DMS 273 (cell line): ENCODE measurements around the gene DIS3L.
"Not testable (repeated sequence)": the region's sequence is repeated elsewhere in the genome, so short reads cannot be mapped to it uniquely, and the experiment has no call there.

ENCODE experiments used
- DNase-seq: peaks from one replicate; lab custom pipeline; 2025; ENCODE audit not compliant: unreplicated experiment; lab: John Stamatoyannopoulos, UW

DIS3L gene

DNA sequence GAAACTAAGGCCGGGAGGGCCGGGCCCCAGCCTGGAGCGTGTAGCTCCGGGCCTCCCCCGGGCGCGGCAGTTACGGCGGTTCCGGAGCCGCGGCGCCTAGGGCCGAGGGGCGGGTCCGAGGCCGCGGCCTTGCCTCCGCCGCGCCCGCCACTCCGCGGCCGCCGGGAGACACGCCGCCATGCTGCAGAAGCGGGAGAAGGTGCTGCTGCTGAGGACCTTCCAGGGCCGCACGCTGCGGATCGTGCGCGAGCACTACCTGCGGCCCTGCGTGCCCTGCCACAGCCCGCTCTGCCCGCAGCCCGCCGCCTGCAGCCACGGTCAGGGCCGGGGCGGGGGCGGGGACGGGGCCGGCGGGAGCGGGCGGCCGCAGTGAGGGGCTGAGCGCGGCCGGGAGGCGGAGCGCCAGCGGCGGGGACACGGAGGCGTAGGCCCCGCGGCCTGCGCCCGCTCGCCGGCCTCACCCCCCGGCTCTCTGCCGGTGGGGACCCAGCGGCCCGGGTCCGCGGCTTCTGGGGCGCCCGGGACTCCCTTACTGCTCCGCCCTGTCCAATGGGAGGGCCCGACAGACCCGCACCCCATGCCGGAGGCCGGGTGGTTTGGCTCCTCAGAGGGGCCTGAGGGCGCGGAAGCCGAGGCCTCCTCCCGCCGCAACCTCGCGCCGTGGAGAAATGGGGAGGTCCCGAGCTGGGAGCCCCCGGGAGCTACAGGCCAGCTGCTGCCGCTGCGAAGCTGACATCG lies at the start of gene DIS3L:
TSS of gene DIS3L (plus strand) at position 150 of the 738 bp plus-strand sequence. CDS start at position 179, 29 bp downstream.
- DNase-seq: peak; percentile 89

DNA sequence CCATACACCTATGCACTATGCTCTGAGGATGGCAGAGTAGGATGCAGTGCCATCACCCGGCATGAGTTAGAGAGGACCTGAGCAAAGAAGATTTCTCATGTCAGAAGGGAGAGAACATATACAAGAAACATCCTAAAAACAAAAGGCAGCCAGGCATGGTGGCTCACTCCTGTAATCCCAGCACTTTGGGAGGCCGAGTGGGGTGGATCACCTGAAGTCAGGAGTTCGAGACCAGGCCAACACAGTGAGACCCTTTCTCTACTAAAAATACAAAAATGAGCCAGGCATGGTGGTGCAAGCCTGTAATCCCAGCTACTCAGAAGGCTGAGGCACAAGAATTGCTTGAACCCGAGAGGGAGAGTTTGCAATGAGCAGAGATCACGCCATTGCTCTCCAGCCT lies 47.5 kb upstream of the DIS3L start:
- not testable (repeated sequence) for DNase-seq

GRCh38 chr15:66246937-66247336 lies 46.4 kb upstream of the DIS3L start:
- DNase-seq: no peak

- DNase-seq: no peak
Observed at GRCh38 chr15:66249605-66250174, 43.7 kb upstream of the DIS3L start.

GRCh38 chr15:66251065-66251789 lies 42.1 kb upstream of the DIS3L start:
- no peak for DNase-seq

DNA sequence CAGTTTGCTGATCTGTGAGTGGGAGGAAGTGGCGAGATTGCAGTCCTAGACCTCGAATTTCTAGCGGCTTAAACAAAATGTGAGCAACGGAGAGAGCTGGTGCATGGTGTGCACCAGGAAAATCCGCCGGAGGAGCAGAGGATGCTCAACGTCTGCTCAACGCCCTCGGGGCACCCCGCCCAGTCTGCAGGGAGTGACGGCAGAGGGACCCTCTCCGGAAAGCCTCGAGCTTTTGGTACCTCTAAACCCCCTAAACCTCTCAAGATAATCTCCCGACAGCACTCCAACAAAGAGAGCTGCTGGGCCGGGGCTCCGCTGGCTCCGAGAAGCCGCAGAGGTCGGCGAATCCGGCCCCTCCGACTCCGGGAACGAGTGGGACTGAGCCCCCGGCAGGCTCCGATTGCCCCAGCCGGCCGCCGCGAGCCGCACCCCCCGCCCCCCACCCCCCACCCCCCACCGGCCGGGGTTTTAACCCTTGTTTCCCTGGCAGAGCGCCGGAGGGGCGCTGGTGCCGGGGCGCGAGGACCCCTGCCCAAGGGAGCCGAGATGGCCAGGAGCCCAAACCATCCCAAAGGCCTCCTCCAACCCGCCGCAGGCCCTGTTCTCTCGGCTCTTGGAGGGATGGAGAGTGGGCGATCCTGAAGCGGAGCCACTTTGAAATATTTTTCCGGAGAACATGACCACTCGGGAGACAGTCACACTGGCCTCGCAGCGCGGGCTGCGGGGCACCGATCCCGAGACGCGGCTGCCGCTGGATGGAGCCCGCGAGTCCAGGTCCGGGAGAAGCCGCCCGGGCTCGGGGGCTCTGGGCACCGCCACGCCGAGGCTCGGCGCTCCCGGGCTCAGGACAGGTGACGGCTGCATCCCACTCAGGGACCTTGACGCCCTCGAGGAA lies 41.3 kb upstream of the DIS3L start:
- DNase-seq: peak; percentile 72

- DNase-seq: peak; percentile 68
Observed at GRCh38 chr15:66252685-66253417, 40.5 kb upstream of the DIS3L start.

GRCh38 chr15:66253418-66254088 lies 39.8 kb upstream of the DIS3L start, which contains the start of gene MEGF11:
MEGF11 (minus strand) TSS chr15:66253750; CDS start chr15:66128403, 125,347 bp downstream.
- DNase-seq: peak; percentile 68

GRCh38 chr15:66254089-66254950 lies 39.0 kb upstream of the DIS3L start:
- no peak for DNase-seq

DNA sequence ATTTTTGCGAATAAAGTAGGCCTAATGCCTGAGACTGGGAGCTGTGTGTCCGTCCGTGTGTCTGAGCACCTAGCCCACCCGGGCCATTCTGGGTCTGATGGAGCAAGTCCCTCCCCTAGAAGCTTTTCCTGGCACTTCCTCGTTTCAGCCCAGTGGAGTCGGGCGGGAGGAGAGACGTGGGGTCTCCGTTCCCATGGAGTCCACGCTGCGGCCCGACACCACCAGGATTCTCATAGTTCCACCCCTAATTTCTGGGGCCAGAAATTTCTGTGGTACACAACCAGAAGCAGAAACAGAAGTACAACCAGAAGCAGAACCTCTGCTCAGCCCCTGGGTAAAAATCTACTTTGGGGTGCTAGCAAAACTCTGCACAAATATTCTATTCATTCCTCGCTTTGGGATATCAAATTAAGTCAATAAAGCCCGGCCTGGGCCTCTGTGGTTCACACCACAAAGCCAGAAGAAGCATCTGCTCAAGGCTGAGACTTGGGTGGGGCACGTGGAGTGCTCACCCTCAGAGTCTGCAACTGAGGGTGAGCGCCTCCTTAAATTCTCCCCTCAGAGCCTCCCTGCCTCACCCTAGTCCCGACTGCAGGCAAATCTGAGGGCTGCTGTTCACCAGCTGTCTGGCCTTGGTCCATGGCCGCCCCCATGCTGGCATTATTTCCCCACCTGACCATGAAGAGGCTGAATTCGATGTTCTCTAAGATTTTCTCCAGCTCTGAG lies 38.3 kb upstream of the DIS3L start:
- no peak for DNase-seq

DNA sequence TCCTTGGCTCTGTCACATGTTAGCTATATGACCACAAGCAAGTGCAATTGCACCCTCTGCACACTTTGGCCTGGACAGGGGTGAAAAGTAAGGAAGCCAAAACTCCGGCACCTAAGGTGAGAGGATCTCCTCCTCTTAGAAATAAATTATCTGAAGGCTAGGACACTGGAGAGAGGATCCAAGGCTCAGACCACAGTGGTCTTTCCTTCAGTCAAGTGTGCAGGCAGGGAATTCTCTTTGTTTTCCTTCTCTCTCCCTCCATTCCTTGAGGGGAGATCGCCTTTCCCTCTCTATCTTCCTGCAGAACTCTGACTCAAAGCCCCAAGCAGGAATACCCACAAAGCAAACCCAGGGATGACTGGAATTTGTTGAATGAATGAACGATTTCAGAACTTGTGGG lies 36.7 kb upstream of the DIS3L start:
- DNase-seq: no peak

GRCh38 chr15:66261056-66261455 lies 32.3 kb upstream of the DIS3L start:
- no peak for DNase-seq

- not testable (repeated sequence) for DNase-seq
Observed at GRCh38 chr15:66262837-66263236, 30.5 kb upstream of the DIS3L start.

GRCh38 chr15:66264859-66265513 lies 28.4 kb upstream of the DIS3L start:
- DNase-seq: no peak

DNA sequence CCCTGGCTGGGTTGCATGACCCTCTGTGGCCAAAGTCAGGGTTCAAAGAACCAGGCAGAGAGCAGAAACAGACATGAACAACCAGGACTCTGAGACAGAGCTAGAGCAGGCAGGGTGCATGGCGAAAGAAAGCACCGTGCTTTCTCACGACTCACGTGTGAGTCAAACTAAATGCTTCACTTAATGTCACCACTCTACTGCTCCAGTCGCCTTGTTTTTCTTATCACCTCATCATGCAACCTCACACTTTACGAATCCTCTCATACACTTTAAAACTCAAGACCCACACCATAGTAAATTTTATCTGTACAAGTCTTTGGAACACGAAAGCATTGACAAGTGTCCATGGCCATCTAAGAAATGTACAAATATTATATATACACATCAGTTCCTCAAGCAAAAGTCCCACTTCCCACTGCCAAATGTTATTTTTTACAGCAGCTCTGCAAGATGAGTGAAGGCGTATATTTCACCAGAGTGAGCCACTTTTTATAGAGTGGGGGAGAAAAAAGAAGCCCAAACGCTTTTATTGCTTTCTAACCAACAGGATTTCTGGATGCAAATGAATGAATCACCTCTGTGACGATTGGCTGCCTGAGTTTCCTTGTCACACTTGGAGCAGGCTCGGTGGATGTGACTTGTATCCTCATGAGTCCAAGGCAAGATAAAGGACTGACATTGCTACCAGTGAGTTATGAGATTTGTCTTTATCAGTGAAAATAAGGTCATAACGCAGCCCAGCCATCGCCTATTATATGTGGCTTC lies 23.9 kb upstream of the DIS3L start:
- DNase-seq: peak; percentile 8

GRCh38 chr15:66270932-66271331 lies 22.4 kb upstream of the DIS3L start:
- no peak for DNase-seq

- no peak for DNase-seq
Observed at GRCh38 chr15:66275352-66275751, 18.0 kb upstream of the DIS3L start.
